Esophagus squamous epithelium (tissue), 4 donors: ENCODE data around the gene CAPN5.

Experiments used
- POLR2A ChIP-seq, 4 donors: fragments of 450-650 bp; IDR thresholded peaks; one replicate each; pipeline ENCODE4 v1.6.1; 2017; ENCODE audit warnings: antibody characterized with exemption in 4 of 4, mild to moderate bottlenecking in 4 of 4, moderate library complexity in 3 of 4
- TF ChIP-seq, protein P1 (sequence below), 6 experiments: fragments of 450-650 bp in 4 of 6; fragments of 200-600 bp in 2 of 6; sonication (generic) in 2 of 6; IDR thresholded peaks; one replicate each; pipeline ENCODE4 v1.5.1; 2016 to 2019; ENCODE audit warnings: antibody characterized with exemption in 6 of 6, mild to moderate bottlenecking in 4 of 6, moderate library complexity in 4 of 6

DNA sequence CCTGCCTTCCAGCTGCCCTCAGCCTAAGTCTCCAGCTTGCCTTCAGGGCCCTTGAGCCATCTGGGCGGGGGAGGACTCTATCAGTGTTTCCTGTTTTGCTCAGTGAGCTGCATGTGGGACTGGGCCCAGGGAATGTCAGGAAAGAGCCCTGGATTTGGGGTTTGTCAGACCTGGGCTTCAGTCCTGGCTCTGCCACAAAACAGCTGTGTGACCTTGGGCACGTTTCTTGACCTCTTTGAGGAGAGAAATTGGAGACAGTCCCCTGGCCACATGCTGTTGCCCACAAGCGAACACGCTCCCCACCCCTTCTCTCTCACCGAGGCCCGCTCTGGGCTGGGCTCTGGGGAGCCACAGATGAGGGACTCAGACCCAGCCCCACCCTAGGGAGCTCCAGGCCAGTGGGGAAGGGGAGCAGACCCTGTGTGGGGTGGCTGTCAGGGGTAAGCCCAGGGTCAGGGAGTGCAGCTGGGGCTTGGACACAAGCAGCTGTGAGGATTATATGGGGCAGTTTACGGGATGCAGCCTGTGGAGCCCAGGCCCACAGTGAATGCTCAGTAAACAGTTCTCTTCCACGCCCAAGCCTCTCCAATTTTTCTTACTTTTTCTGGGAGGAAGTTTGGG, 73.6 kb downstream of the CAPN5 start:
- TF ChIP-seq, protein P1, sequence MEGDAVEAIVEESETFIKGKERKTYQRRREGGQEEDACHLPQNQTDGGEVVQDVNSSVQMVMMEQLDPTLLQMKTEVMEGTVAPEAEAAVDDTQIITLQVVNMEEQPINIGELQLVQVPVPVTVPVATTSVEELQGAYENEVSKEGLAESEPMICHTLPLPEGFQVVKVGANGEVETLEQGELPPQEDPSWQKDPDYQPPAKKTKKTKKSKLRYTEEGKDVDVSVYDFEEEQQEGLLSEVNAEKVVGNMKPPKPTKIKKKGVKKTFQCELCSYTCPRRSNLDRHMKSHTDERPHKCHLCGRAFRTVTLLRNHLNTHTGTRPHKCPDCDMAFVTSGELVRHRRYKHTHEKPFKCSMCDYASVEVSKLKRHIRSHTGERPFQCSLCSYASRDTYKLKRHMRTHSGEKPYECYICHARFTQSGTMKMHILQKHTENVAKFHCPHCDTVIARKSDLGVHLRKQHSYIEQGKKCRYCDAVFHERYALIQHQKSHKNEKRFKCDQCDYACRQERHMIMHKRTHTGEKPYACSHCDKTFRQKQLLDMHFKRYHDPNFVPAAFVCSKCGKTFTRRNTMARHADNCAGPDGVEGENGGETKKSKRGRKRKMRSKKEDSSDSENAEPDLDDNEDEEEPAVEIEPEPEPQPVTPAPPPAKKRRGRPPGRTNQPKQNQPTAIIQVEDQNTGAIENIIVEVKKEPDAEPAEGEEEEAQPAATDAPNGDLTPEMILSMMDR (IDR thresholded peaks at IDR 0.05) = no peak
- TF ChIP-seq POLR2A (IDR thresholded peaks at IDR 0.05) = no peak
